Activated CD8-positive, alpha-beta memory T cell treated with anti-CD3 and anti-CD28 coated beads for 24 hours (primary cell): ENCODE results near the gene GALNT11.
"Not testable (repeated sequence)": the region's sequence is repeated elsewhere in the genome, so short reads cannot be mapped to it uniquely, and the experiment has no call there.

Source experiments
- DNase-seq: peaks from one replicate; pipeline ENCODE4 v3.0.0-alpha.2; 2020

The GALNT11 gene

DNA sequence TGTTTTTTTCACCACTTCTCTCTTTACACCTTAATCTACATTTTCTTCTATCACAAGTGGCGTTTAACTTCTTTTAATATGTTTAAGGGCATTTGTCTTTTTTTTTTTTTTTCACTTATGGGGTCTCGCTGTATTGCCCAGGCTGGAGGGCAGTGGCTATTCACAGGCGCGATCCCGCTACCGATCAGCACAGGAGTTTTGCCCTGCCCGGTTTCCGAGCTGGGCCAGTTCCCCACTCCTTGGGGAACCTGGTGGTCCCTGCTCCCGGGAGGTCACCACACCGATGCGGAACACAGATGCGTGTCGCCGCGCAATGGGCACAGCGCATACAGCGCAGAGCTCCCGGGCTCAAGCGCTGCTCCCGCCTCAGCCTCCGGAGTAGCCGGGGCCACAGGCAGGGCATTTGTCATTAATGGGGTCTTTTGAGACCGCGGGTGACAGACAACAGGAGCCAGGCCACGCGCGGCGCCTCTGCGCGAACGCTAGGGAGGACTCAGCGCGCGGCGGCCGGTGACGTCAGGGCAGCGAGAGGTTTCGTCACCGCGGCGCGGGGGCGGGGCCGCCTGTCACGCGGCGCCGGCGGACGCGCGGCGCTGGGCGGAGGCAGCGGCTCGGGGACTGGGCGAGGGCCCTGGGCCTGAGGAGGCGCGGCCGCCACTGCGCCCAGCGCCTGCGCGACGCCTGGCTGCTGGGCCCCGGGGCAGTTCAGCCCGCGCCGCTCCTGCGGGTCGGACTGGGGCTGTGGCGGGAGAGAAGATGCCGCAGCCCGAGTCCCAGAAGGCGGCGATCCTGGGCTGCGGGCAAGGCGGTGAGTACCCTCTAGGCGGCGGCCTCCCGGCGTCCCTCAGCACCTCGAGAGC lies at the start of gene GALNT11:
Gene GALNT11 (plus strand): TSS at position 598 of the 860 bp plus-strand sequence. CDS start 68,554 bp downstream, outside the sequence.
- peak; percentile 96 for DNase-seq

DNA sequence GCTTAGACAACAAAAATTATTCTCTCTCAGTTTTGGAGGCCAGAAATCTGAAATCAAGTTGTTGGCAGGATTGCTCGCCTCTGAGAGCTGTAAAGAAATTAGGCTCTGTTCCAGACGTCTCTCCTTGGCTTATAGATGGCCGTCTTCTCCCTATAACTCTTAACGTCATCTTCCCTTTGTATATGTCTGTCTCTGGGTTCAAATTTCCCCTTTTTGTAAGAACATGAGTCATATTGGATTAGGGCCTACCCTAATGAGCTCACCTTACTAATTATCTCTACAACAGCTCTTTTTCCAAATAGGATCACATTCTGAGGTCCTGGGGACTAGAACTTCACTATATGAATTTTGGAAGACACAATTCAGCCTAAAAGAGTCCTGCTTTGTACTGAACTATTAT lies 46.9 kb upstream of the GALNT11 start:
- no peak for DNase-seq

DNA sequence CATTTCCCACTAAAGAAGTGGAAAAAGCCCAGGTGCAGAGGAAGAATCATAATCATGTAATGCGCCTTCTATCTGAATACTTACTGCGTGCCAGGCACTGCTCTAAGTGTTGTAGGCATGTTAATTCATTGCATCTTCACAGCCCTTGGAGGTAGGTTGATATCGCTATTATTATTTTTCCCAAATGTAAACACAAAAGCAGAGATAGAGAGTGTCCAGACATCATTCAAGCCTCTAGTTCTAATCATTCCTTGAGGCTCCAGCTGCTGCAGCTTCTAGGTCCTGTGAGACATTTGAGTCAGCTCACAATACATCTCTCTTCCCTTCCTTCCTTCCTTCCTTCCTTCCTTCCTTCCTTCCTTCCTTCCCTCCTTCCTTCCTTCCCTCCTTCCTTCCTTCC lies 44.3 kb upstream of the GALNT11 start:
- DNase-seq = no peak

DNA sequence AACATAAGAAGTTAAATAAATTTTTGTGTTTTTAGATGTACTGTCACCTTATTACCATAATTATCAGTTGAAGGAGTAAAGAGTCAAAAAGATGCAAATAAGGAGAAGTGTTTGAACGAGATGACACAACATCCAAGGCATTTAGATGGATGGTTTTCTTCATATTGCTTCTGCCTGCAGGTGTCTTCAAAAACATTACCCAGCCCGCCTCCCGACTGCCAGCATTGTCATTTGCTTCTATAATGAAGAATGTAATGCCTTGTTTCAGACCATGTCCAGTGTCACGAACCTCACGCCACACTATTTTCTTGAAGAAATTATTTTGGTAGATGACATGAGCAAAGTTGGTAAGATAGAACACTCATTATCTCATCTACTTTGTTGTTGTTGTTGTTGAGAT lies 42.7 kb upstream of the GALNT11 start:
- no peak for DNase-seq

DNA sequence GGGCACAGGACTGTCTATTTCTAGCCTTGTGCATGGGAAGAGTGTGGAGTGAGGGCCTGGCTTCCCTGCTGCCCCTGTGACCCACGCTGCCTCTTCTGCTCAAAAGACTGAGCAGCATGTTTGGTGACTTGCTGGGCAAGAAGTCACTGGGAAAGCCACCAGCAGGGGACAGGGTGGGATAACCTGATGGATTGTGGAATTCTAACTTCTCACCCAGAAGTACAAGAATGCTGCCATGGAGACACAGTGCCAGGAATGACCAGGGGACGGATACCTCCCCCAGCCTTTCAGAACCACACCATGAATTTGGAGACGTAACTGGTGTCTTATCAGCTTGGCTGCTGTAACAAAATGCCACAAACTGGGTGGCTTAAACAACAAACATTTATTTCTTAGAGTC lies 40.9 kb upstream of the GALNT11 start:
- no peak for DNase-seq

DNA sequence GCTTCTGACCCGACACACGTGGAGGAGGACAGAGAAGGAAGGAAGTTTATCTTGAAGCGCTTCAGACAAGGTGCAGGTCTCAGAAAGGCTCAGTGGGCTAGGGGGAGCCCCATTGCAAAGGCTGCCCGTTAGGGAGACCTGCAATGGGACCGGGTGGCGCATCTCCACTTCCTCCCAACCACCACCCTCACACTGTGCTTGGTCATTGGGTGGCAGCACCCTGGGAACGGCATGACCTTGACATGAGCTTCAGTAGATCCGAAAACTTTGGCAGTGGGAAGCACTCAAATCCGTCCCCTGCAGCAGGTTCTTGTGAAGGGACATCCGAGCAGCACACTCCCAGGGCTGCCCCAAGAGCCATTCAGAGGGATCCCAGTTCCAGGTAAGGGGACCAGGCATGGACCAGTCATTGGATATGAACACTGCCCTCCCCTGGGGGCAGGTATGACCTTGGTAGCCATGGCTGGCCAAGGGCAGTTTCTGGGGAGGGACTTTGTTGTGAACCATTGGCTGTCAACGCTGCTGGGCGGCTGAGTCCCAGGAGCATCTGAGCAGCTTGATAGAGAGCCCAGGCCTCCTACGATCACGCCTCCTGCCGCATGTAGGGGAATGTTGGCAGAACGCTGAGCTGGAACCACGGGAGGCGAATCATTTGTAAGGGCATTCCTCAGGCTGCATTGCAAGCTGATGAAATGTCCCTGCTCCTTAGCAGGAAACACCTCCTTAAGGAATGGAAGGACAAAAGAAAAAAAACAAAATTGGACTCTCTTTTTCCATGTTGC lies 37.5 kb upstream of the GALNT11 start:
- DNase-seq = no peak

DNA sequence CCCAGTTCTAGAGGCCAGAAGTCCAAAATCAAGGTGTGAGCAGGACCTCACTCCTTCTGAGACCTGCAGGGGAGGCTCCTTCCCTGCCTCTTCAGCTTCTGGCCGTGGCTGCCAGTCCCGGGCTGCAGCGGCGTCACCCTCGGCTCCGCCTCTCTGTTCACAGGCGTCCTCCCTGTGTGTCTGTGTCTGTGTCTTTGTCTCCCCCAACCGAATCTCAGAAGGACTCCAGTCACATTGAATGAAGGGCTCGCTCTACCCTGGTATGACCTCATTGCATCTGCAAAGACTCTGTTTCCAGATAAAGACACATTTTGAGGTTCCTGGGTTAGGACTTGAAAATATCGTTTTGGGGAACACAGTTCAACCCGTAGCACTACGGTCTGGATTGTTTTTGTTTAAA lies 33.1 kb upstream of the GALNT11 start:
- peak; percentile 67 for DNase-seq

DNA sequence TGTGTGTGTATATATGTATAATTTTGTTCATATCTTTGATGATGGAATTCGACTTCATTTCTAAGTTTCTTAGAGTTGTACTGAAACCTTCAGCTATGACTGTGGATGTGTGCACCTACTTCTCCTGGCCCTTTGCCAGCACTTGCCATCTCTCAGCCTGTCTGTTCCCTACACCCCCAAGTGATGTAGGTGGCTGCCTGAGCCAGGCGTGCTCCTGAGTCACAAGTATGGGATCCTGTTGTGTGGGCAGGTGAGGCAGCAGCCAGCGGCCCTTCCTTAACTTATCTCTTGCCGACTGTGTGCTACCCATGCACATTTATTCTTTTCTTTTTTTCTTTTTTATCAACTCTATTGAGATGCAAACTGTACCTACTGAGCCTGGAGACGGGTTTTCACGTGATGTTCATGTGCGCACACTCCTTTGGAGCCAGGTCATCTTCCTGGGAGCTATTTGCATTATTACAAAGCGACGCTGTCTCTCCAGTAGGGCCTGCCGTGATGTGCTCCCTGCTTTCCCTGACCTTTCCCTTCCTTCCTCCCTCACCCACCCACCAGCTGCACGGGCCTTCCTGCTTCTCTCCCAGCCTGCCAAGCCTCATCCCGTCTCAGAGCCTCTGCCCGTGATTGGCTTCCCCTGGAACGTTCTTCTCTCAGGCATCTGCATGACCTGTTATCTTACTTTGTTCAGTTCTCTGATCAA lies 31.3 kb upstream of the GALNT11 start:
- no peak for DNase-seq

DNA sequence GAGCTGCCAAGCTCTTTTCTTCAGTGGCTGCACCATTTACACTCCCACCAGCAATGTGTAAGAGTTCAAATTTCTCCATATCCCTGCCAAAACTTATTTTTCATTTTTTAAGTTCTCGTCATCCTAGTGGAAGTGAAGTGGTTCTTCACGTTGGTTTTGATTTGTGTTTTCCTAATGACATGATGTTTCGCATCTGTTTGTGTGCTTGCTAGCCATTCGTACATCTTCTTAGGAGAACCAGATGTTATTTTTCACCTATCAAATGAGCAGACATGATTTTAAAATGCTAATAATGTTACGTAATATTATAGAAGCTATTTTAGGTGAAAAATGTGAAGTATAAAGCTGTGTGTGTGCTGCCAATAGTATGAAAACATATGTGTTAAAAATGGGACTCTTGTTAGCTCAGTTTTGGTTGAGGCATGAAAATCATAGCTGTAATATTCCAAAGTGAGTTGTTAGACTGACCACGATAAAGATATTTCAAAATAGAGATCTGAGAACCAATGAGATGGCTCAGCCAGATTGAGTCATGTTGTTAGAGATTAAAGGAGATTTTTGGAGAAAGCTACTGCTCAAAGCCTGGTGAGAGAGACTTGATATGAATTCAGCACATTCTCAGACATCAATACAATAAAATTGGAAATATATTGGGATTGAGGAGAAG lies 25.9 kb upstream of the GALNT11 start:
- DNase-seq = no peak

DNA sequence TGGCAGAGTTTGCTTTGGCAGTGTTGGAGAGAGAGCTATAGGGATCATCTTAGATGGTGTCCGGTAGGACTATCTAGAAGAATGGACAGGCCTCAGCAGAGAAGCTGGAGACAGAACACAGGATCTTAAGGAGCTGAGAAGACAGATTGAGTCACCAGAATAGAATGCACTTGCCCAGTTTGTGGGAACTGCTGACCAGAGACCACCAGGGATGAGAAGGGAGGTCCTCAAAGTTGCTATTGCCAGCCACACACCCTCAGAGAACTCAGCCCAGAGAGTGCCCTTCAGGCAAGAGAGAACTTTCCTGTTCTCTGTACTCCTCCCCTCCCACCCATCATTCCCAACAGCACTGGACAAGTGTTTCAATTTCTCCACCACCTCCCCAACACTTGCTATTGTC lies 25.3 kb upstream of the GALNT11 start:
- no peak for DNase-seq

DNA sequence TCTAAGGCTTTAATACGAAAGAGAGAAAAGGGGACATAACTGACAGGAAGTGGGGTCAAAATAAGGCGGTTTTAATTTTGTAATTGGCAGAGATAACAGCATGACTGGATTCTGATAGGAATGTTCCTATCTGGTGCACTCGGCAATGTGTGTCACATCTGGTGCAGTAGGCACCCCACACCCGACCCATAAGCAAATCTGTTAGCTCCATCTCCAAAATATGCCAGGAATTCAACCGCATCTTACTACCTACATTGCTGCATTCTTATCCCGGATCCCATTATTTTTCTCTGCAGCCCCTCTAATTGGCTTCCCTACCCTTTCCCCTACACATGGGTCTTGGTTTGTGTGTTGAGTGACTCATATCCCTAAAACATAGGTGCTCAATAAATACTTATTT lies 19.1 kb upstream of the GALNT11 start:
- DNase-seq = no peak

DNA sequence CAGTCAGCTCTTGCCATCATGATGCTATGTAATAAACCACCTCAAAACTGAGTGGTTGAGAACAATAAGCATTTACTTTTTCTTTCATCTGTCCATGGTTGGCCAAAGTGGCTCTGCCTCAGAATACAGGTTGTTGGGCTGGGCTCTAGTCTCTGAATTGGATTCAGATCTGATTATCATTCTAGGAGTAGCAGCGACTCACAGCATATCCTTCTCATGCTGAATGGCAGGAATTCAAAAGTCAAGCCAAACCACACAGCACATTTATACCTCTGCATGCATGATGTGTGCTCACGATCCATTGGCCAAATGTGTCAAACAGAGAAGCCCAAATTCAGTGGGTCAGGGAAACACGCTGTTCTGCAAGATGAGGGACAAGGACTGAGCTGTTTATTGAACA lies 13.6 kb upstream of the GALNT11 start:
- DNase-seq = no peak

DNA sequence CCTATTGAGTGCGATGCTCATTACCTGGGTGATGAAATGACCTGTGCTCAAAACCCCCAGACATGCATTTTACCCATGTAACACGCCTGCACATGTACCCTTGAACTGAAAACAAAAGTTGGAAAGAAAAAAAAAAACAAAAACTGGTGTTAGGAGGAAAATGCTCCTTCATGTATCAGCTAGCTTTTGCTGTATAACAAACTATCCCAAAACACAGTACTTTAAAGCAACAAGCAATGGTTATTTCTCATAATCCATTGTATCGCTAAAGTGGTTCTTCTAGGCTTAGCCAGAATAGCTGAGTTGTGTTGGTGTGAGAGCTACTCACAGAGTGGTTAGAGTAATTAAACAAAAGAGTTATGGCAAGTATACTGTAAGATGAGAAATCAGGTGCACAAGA lies 12.2 kb upstream of the GALNT11 start:
- DNase-seq = no peak

DNA sequence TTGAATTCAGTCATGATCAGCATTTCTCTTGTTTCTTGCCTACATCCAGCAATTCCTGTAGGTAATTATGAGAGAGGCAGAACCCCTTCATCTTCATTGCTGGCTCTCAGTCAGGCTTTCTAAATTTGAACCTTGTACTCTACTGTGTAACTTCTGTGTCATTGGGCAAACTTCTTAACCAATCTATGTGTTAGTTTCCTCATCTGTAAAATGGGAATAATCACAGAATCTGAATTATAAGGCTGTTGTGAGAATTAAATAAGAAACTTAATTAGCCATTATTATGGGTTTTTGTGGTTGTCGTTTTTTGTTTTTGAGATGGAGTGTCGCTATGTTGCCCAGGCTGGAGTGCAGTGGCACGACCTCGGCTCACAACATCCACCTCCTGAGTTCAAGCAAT lies 11.5 kb upstream of the GALNT11 start:
- DNase-seq = no peak

DNA sequence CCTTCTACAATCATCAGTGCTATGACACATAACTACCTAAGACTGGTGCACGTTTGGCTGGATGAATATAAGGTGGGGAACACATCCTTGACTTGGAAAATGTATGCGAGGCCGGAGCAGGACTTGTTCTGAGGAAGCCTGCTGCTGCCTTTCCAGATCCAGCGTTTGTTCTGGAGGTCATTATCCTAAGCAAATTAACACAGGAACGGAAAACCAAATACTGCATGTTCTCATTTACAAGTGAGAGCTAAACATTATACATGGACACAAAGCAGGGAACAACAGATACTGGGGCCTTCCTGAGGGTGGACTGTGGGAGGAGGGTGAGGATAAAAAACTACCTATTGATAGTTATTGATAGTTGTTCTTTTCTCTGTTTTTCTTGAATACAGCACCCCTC lies 10.8 kb upstream of the GALNT11 start:
- no peak for DNase-seq

DNA sequence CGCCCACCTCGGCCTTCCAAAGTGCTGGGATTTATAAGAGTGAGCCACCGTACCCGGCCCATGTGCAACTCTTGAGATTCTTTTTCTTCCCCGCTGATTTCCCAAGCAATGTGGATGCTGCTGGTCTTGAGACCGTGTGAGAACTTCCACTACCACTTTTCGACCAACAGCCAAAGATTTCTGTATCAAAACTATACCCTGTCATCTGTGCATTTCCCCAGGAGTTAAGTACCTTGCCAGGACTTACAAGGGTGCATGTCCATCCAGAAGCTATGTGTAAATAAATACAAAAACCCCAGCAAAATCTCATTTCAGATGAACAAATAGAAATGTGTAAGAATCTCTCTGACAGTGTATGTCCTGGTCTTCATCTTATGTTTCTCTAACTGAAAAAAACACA lies 9.9 kb upstream of the GALNT11 start:
- DNase-seq = no peak

DNA sequence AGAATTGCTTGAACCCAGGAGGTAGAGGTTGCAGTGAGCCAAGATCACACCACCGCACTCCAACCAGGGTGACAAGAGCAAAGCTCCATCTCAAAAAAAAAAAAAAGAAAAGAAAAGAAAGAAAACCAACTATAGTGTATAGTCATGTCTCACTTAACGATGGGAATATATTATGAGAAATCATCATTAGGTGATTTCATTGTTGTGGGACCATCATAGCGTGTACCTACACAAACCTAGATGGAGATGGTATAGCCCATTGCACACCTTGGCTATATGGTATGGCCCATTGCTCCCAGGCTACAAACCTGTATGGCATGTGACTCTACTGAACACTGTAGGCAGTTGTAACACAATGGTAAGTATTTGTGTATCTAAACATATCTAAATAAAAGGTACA lies 8.5 kb upstream of the GALNT11 start:
- no peak for DNase-seq

DNA sequence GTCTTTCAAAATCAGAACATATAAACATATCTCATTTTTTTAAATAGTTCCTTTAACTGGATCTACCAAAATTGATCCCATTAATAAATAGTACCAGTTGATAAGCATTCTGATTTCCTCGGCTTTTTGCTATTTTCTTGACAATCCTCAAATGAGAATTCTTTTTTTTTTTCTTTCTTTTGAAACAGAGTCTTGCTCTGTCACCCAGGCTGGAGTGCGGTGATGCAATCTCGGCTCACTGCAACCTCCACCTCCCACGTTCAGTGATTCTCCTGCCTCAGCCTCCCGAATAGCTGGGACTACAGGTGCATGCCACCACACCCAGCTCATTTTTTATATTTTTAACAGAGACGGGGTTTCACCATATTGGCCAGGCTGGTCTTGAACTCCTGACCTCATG lies 7.8 kb upstream of the GALNT11 start:
- DNase-seq = not testable (repeated sequence)

DNA sequence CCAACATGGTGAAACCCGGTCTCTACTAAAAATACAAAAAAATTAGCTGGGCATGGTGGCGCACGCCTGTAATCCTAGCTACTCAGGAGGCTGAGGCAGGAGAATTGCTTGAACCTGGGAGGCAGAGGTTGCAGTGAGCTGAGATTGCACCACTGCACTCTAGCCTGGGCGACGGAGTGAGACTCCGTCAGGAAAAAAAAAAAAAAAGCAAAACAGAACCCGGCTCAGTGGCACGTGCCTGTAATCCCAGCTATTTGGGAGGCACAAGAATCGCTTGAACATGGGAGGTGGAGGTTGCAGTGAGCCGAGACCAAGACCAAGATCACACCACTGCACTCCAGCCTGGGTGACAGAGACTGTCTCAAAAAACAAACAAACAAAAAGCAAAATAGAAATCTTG lies 3.7 kb upstream of the GALNT11 start:
- DNase-seq = not testable (repeated sequence)

DNA sequence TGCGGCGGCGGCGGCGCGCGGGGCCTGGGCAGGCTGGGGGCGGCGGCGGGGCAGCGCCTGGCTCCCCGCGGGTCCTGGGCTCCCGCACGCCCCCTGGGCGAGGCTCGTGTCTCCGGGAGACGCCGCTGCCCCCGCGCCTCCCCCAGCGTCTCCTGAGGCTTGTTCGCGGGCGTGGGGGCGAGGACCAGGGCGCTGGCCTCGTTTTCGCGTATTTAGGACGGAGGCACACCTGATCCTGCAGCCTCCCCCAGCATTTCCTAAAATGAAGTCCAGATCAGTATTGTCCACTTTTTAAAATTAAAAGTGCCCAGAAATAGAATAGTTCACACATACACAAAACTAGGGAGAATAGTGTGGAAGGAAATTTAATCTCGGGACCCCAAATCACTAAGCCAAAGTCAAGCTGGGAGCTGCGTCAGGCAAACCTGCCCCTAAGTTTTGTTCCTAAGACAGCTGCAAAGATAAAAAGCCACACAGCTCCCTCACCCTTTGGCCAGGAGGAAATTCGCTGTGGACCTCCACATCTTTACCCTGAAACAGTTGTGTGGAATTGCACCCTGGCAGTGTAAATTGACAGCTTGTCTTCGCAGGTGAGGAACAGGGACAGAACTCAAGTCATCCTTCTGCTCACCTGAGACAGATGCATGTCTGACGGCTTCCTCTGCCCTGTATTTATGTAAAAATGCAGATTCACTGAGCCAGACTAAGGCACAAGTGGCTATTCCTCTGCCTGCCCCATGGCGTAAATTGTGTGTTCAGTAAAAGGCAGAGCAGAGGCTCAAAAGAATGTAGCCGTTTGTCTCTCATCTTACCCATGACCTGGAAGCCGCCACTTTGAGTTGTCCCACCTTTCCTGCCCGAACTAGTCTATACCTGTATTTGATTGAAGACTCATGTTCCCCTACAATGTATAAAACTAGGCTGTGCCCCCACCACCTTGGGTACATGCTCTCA lies 740 bp downstream of the GALNT11 start:
- peak; percentile 64 for DNase-seq

DNA sequence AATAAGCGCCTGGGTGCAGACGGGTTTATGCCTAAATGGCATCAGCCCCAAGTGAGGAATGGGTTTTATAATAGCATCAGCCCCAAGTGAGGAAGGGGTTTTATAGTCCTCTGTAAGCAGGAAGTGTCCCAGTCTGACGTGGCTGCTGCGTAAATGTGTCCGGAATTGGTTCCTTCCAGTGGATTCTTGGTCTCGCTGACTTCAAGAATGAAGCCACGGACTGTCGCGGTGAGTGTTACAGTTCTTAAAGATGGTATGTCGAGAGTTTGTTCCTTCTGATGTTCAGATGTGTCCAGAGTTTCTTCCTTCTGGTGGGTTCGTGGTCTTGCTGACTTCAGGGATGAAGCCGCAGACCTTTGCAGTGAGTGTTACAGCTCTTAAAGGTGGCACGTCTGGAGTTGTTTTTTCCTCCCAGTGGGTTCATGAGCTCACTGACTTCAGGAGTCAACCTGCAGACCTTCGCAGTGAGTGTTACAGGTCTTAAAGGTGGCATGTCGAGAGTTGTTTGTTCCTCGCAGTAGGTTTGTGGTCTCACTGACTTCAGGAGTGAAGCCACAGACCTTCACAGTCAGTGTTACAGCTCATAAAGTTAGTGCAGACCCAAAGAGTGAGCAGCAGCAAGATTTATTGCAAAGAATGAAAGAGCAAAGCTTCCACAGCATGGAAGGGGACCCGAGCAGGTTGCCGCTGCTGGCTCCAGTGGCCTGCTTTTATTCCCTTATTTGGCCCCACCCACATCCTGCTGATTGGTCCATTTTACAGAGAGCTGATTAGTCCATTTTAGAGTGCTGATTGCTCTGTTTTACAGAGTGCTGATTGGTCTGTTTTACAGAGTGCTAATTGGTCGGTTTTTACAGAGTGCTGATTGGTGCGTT lies 2.3 kb downstream of the GALNT11 start:
- DNase-seq = peak; percentile 72
